Smooth muscle cell (in vitro differentiated cells): Measurements from ENCODE around the gene KCNJ14. TPM values are rescaled to one million over a fixed set of nuclear protein-coding genes. Genes with fewer than 3 reads are reported as not detected.

Experiments
- DNase-seq: peaks from one replicate; lab custom pipeline; 2025; ENCODE audit not compliant: unreplicated experiment; lab: John Stamatoyannopoulos, UW
- H2AFZ ChIP-seq: fragments of 200-600 bp; sonication (generic); 2 replicates; pipeline ENCODE4 v1.6.0; 2016; ENCODE audit warnings: antibody characterized with exemption, low read depth, mild to moderate bottlenecking
- H3F3A ChIP-seq: fragments of 200-600 bp; sonication (generic); 2 replicates; pipeline ENCODE4 v1.6.0; 2017; ENCODE audit warnings: antibody characterized with exemption, low read depth
- H3K27ac ChIP-seq: fragments of 200-600 bp; sonication (generic); 2 replicates; pipeline ENCODE4 v1.5.1; 2016; ENCODE audit warnings: low read depth, mild to moderate bottlenecking
- H3K27me3 ChIP-seq: fragments of 200-600 bp; sonication (generic); 2 replicates; pipeline ENCODE4 v1.6.1; 2016; ENCODE audit warnings: low read depth, mild to moderate bottlenecking
- H3K36me3 ChIP-seq: fragments of 200-600 bp; sonication (generic); 2 replicates; pipeline ENCODE4 v1.5.1; 2016; ENCODE audit warnings: low read depth
- H3K4me1 ChIP-seq: fragments of 200-600 bp; sonication (generic); 2 replicates; pipeline ENCODE4 v1.5.1; 2016; ENCODE audit warnings: low read depth
- H3K4me2 ChIP-seq: fragments of 200-600 bp; sonication (generic); 2 replicates; pipeline ENCODE4 v1.6.0; 2016; ENCODE audit warnings: mild to moderate bottlenecking
- H3K4me3 ChIP-seq: fragments of 200-600 bp; sonication (generic); 2 replicates; pipeline ENCODE4 v1.5.1; 2016; ENCODE audit warnings: mild to moderate bottlenecking
- H3K79me2 ChIP-seq: fragments of 200-600 bp; sonication (generic); 2 replicates; pipeline ENCODE4 v1.6.0; 2016; ENCODE audit warnings: low read depth, mild to moderate bottlenecking
- H3K9ac ChIP-seq: fragments of 200-600 bp; sonication (generic); 2 replicates; pipeline ENCODE4 v1.6.0; 2016; ENCODE audit warnings: low read depth
- H3K9me3 ChIP-seq: fragments of 200-600 bp; sonication (generic); replicated peaks from 2 replicates; pipeline ENCODE4 v1.5.1; 2016; ENCODE audit warnings: low read depth
- H4K20me1 ChIP-seq: fragments of 200-600 bp; sonication (generic); 2 replicates; pipeline ENCODE4 v1.6.0; 2016; ENCODE audit warnings: low read depth
- WGBS: methylation state at CpG from one replicate; pipeline ENCODE4 v1.1.7; 2016; ENCODE audit warnings: low lambda C conversion rate; 5-methylcytosine and 5-hydroxymethylcytosine counted together
- polyA plus RNA-seq: library from polyadenylated mRNA; unstranded; fragments of >200 nt; fragmentation: Nextera tagmentation; extraction: Ambion mirVana; gene quantifications from 2 replicates; pipeline ENCODE4 v1.2.1, GENCODE V29; 2016
- total RNA-seq: library from RNA; depleted of rRNA; stranded (reverse); fragments of >200 nt; gene quantifications from 2 replicates; pipeline ENCODE4 v1.2.3, GENCODE V29; 2014
- TF ChIP-seq, protein P1 (sequence below): fragments of 200-600 bp; sonication (generic); IDR thresholded peaks from 2 replicates; pipeline ENCODE4 v1.5.1; 2017; ENCODE audit warnings: borderline replicate concordance, mild to moderate bottlenecking, antibody characterized with exemption; ENCODE audit not compliant: insufficient read depth, poor library complexity, severe bottlenecking

KCNJ14 gene
- total and polyA plus RNA-seq, 2 experiments from 2014 or later: 1.7 to 1.8 TPM

DNA sequence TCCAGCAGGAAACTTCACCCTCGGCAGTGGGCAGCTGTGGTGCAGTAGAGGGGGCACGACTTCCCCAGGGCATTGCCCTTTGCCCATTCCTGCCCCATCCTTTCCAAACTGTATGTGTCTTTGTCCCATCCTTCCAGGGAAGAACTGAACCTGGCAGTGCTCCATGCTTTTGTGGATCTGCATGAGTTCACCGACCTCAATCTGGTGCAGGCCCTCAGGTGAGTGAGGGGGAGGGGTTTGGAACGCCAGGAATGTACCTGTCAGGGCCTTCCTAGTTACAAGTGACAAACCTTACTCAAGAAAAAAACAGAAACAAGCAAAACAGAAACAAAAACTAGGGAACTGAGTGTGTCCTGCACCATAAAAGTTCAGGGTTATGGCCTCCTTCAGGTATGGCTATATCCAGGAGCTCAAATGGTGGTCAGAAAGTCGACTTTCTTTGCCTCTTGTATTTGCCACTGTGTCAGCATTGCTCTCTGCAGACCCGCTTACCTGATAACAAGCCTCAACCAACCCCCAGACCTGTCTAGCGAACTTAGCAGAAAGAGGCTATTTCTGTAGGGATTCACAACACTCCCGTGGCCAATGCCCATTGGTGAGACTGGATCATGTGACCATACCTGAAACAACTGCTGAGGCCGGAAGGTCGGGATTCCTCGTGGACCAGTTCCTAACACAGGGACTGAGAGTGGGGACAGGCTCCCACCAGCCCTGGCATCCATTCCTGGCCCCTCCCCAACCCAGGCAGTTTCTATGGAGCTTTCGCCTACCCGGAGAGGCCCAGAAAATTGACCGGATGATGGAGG, 18.0 kb downstream of the KCNJ14 start:
- H3K4me2 ChIP-seq: no peak overlapping the region
- no peak overlapping the region for H3K4me3 ChIP-seq
- peaks cover 80% of the 10 kb centered on the region for H4K20me1 ChIP-seq
- H2AFZ ChIP-seq: no peak overlapping the region
- WGBS: 91% methylated on average over 14 of the region's 14 CpGs
- H3K27ac ChIP-seq: no peak overlapping the region
- no peak for DNase-seq
- H3K36me3 ChIP-seq: peaks cover 8% of the 10 kb centered on the region
- H3K4me1 ChIP-seq: peaks cover 8% of the 10 kb centered on the region
- H3K9me3 ChIP-seq: no peaks in the 10 kb centered on the region
- no peaks in the 10 kb centered on the region for H3K27me3 ChIP-seq
- peaks cover 16% of the 10 kb centered on the region for H3K79me2 ChIP-seq
- no peaks in the 10 kb centered on the region for H3F3A ChIP-seq
- TF ChIP-seq, protein P1, sequence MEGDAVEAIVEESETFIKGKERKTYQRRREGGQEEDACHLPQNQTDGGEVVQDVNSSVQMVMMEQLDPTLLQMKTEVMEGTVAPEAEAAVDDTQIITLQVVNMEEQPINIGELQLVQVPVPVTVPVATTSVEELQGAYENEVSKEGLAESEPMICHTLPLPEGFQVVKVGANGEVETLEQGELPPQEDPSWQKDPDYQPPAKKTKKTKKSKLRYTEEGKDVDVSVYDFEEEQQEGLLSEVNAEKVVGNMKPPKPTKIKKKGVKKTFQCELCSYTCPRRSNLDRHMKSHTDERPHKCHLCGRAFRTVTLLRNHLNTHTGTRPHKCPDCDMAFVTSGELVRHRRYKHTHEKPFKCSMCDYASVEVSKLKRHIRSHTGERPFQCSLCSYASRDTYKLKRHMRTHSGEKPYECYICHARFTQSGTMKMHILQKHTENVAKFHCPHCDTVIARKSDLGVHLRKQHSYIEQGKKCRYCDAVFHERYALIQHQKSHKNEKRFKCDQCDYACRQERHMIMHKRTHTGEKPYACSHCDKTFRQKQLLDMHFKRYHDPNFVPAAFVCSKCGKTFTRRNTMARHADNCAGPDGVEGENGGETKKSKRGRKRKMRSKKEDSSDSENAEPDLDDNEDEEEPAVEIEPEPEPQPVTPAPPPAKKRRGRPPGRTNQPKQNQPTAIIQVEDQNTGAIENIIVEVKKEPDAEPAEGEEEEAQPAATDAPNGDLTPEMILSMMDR: no peak
- no peak overlapping the region for H3K9ac ChIP-seq

DNA sequence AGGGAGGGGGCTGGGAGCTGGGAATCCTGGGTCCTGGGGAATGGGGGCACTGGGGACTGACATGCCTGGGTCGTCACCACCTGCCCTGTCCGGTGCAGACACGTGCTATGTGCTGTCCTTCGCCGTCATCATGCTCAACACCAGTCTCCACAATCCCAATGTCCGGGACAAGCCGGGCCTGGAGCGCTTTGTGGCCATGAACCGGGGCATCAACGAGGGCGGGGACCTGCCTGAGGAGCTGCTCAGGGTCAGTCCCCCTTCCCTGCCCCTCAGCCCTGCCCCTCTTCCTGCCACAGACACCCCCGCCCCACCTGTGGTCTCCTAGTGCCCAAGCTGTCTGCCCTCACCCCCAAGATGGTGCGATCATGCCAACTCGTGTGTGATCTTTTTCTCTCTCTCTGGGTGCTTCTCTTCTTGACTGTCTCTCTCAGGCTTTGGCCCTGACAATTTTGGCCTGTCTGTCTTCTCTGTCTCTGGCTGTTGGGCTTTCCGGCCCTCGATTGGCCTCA, 18.8 kb downstream of the KCNJ14 start:
- H3K9me3 ChIP-seq: no peaks in the 10 kb centered on the region
- H3K27ac ChIP-seq: no peak overlapping the region
- no peaks in the 10 kb centered on the region for H3K27me3 ChIP-seq
- H3F3A ChIP-seq: no peaks in the 10 kb centered on the region
- TF ChIP-seq, protein P1: no peak
- H3K79me2 ChIP-seq: peaks cover 16% of the 10 kb centered on the region
- H3K9ac ChIP-seq: no peak overlapping the region
- H2AFZ ChIP-seq: no peak overlapping the region
- H3K4me3 ChIP-seq: no peak overlapping the region
- 98% methylated on average over 16 of the region's 16 CpGs for WGBS
- H3K4me1 ChIP-seq: peaks cover 7% of the 10 kb centered on the region
- no peak for DNase-seq
- peaks cover 8% of the 10 kb centered on the region for H3K36me3 ChIP-seq
- no peak overlapping the region for H3K4me2 ChIP-seq
- H4K20me1 ChIP-seq: peaks cover 81% of the 10 kb centered on the region

DNA sequence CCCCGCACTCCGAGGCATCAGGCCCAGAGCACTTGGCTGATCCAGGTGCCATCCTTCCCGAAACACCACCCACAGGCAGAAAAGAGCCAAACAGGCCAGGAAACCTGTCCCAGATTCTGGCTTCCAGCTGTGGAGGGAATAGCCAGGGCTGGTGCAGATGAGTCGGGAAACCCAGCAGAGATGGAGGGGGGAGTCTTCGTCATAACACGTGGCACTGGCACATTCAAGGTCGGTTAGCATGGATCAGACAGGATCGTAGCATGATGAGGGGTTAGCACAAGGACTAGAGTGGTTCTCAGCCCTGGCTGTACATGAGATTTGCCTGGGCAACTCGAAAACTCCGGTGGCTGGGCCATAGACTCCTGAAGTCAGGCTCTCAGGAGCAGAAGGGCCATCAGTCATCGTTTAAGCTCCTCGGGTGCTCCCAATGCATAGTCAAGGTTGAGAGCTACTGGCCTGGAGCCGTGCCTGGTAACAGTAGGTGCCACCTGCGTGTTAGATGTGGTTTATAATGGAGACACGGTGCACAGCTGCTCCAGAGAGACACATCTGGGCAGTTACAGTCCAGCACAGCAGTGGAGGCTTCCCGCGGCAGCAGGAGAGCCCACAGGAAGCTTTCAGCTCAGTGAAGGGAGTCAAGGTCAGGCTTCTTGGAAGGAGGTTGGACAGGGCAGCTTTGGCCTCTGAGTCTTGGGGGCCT, 20.1 kb downstream of the KCNJ14 start:
- H2AFZ ChIP-seq: no peak overlapping the region
- H3K27me3 ChIP-seq: no peaks in the 10 kb centered on the region
- H4K20me1 ChIP-seq: peaks cover 81% of the 10 kb centered on the region
- no peak overlapping the region for H3K9ac ChIP-seq
- H3K4me2 ChIP-seq: no peak overlapping the region
- H3K9me3 ChIP-seq: no peaks in the 10 kb centered on the region
- TF ChIP-seq, protein P1: no peak
- WGBS: 97% methylated on average over 17 of the region's 17 CpGs
- H3F3A ChIP-seq: no peaks in the 10 kb centered on the region
- no peak for DNase-seq
- H3K79me2 ChIP-seq: peaks cover 5% of the 10 kb centered on the region
- peaks cover 8% of the 10 kb centered on the region for H3K36me3 ChIP-seq
- H3K27ac ChIP-seq: no peak overlapping the region
- H3K4me3 ChIP-seq: no peak overlapping the region
- peaks cover under 1% of the 10 kb centered on the region for H3K4me1 ChIP-seq
